Smooth muscle cell (in vitro differentiated cells): Measurements from ENCODE around the gene IFTAP. TPM values are rescaled to one million over a fixed set of nuclear protein-coding genes. Genes with fewer than 3 reads are reported as not detected.
A peak's percentile ranks its signal among the peaks of the same experiment; 100 is the strongest.

Source experiments
- DNase-seq: peaks from one replicate; lab custom pipeline; 2025; ENCODE audit not compliant: unreplicated experiment; lab: John Stamatoyannopoulos, UW
- H2AFZ ChIP-seq: fragments of 200-600 bp; sonication (generic); 2 replicates; pipeline ENCODE4 v1.6.0; 2016; ENCODE audit warnings: antibody characterized with exemption, low read depth, mild to moderate bottlenecking
- H3F3A ChIP-seq: fragments of 200-600 bp; sonication (generic); 2 replicates; pipeline ENCODE4 v1.6.0; 2017; ENCODE audit warnings: antibody characterized with exemption, low read depth
- H3K27ac ChIP-seq: fragments of 200-600 bp; sonication (generic); 2 replicates; pipeline ENCODE4 v1.5.1; 2016; ENCODE audit warnings: low read depth, mild to moderate bottlenecking
- H3K27me3 ChIP-seq: fragments of 200-600 bp; sonication (generic); 2 replicates; pipeline ENCODE4 v1.6.1; 2016; ENCODE audit warnings: low read depth, mild to moderate bottlenecking
- H3K36me3 ChIP-seq: fragments of 200-600 bp; sonication (generic); 2 replicates; pipeline ENCODE4 v1.5.1; 2016; ENCODE audit warnings: low read depth
- H3K4me1 ChIP-seq: fragments of 200-600 bp; sonication (generic); 2 replicates; pipeline ENCODE4 v1.5.1; 2016; ENCODE audit warnings: low read depth
- H3K4me2 ChIP-seq: fragments of 200-600 bp; sonication (generic); 2 replicates; pipeline ENCODE4 v1.6.0; 2016; ENCODE audit warnings: mild to moderate bottlenecking
- H3K4me3 ChIP-seq: fragments of 200-600 bp; sonication (generic); 2 replicates; pipeline ENCODE4 v1.5.1; 2016; ENCODE audit warnings: mild to moderate bottlenecking
- H3K79me2 ChIP-seq: fragments of 200-600 bp; sonication (generic); 2 replicates; pipeline ENCODE4 v1.6.0; 2016; ENCODE audit warnings: low read depth, mild to moderate bottlenecking
- H3K9ac ChIP-seq: fragments of 200-600 bp; sonication (generic); 2 replicates; pipeline ENCODE4 v1.6.0; 2016; ENCODE audit warnings: low read depth
- H3K9me3 ChIP-seq: fragments of 200-600 bp; sonication (generic); replicated peaks from 2 replicates; pipeline ENCODE4 v1.5.1; 2016; ENCODE audit warnings: low read depth
- H4K20me1 ChIP-seq: fragments of 200-600 bp; sonication (generic); 2 replicates; pipeline ENCODE4 v1.6.0; 2016; ENCODE audit warnings: low read depth
- WGBS: methylation state at CpG from one replicate; pipeline ENCODE4 v1.1.7; 2016; ENCODE audit warnings: low lambda C conversion rate; 5-methylcytosine and 5-hydroxymethylcytosine counted together
- polyA plus RNA-seq: library from polyadenylated mRNA; unstranded; fragments of >200 nt; fragmentation: Nextera tagmentation; extraction: Ambion mirVana; gene quantifications from 2 replicates; pipeline ENCODE4 v1.2.1, GENCODE V29; 2016
- total RNA-seq: library from RNA; depleted of rRNA; stranded (reverse); fragments of >200 nt; gene quantifications from 2 replicates; pipeline ENCODE4 v1.2.3, GENCODE V29; 2014
- TF ChIP-seq, protein P1 (sequence below): fragments of 200-600 bp; sonication (generic); IDR thresholded peaks from 2 replicates; pipeline ENCODE4 v1.5.1; 2017; ENCODE audit warnings: borderline replicate concordance, mild to moderate bottlenecking, antibody characterized with exemption; ENCODE audit not compliant: insufficient read depth, poor library complexity, severe bottlenecking

The IFTAP gene
- total and polyA plus RNA-seq, 2 experiments from 2014 or later, result 17.8 to 33.1 TPM

GRCh38 chr11:36577373-36577772 is 16.9 kb upstream of the IFTAP start:
- Histone ChIP-seq H2AFZ (peak overlapping the region; percentile 55), H3K9ac (peak overlapping the region; percentile 41), H3K27me3 (no peaks in the 10 kb centered on the region), H4K20me1 (no peaks in the 10 kb centered on the region), H3K4me1 (peaks cover 14% of the 10 kb centered on the region), H3K36me3 (no peaks in the 10 kb centered on the region), H3K79me2 (no peaks in the 10 kb centered on the region), H3F3A (peaks cover 9% of the 10 kb centered on the region), H3K27ac (peak overlapping the region; percentile 79), H3K4me2 (peak overlapping the region; percentile 70), H3K9me3 (peaks cover 3% of the 10 kb centered on the region), H3K4me3 (no peak overlapping the region)
- TF ChIP-seq, protein P1, sequence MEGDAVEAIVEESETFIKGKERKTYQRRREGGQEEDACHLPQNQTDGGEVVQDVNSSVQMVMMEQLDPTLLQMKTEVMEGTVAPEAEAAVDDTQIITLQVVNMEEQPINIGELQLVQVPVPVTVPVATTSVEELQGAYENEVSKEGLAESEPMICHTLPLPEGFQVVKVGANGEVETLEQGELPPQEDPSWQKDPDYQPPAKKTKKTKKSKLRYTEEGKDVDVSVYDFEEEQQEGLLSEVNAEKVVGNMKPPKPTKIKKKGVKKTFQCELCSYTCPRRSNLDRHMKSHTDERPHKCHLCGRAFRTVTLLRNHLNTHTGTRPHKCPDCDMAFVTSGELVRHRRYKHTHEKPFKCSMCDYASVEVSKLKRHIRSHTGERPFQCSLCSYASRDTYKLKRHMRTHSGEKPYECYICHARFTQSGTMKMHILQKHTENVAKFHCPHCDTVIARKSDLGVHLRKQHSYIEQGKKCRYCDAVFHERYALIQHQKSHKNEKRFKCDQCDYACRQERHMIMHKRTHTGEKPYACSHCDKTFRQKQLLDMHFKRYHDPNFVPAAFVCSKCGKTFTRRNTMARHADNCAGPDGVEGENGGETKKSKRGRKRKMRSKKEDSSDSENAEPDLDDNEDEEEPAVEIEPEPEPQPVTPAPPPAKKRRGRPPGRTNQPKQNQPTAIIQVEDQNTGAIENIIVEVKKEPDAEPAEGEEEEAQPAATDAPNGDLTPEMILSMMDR, result no peak
- no peak for DNase-seq
- WGBS, result 55% methylated on average over 2 of the region's 2 CpGs

DNA sequence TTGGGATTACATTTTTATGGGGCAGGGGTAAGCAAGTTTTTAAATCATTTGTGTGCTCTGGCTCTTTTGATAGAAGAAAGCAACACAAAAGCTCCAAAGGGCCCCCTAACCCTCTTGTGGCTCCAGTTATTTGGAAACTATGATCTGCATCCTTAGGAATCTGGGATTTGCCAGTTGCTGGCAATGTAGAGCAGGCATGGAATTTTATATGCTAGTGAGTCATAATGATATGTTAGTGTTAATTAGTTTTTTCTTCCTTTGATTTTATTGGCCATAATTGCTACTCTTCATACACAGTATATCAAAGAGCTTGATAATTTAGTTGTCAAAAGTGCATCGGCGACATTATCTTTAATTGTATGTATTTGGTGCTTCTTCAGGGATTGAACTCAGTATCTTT is 16.4 kb upstream of the IFTAP start:
- H3K36me3 ChIP-seq, result no peaks in the 10 kb centered on the region
- no peak overlapping the region for H3K4me3 ChIP-seq
- no peaks in the 10 kb centered on the region for H3K79me2 ChIP-seq
- DNase-seq, result no peak
- H3K27ac ChIP-seq, result peak overlapping the region; percentile 79
- TF ChIP-seq, protein P1, result no peak
- H3F3A ChIP-seq, result peaks cover 9% of the 10 kb centered on the region
- H3K4me2 ChIP-seq, result peak overlapping the region; percentile 70
- WGBS, result 65% methylated on average over 2 of the region's 2 CpGs
- H3K27me3 ChIP-seq, result no peaks in the 10 kb centered on the region
- peak overlapping the region; percentile 55 for H2AFZ ChIP-seq
- peaks cover 3% of the 10 kb centered on the region for H3K9me3 ChIP-seq
- H3K4me1 ChIP-seq, result peaks cover 14% of the 10 kb centered on the region
- no peaks in the 10 kb centered on the region for H4K20me1 ChIP-seq
- peak overlapping the region; percentile 41 for H3K9ac ChIP-seq

GRCh38 chr11:36578458-36578857 is 15.8 kb upstream of the IFTAP start:
- Histone ChIP-seq H3K4me1 (peaks cover 14% of the 10 kb centered on the region), H4K20me1 (no peaks in the 10 kb centered on the region), H3K9ac (no peak overlapping the region), H3K27me3 (no peaks in the 10 kb centered on the region), H3K79me2 (no peaks in the 10 kb centered on the region), H3K9me3 (peaks cover 3% of the 10 kb centered on the region), H3K4me2 (peak overlapping the region; percentile 70), H3K36me3 (no peaks in the 10 kb centered on the region), H3K4me3 (no peak overlapping the region), H3K27ac (peak overlapping the region; percentile 79), H2AFZ (no peak overlapping the region), H3F3A (peaks cover 9% of the 10 kb centered on the region)
- TF ChIP-seq, protein P1, result no peak
- 33% methylated on average over 1 of the region's 1 CpG for WGBS
- no peak for DNase-seq

DNA sequence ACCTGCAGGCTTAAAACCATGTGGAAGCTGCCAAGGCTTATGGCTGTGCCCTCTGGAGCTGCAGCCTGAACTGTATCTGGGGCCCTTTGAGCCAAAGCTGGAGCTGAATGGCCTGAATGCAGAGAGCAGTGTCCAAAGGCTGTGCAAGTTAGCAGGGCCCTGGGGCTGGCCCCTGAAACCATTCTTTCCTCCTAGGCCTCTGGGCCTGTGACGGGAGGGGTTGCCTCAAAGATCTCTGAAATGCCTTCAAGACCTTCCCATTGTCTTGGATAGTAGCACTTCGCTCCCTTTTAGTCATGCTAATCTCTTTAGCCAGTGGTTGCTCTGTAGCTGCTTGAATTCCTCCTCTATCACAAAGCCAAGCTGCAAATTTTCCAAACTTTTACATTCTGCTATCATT is 12.8 kb upstream of the IFTAP start:
- TF ChIP-seq, protein P1, result no peak
- peaks cover 14% of the 10 kb centered on the region for H3K4me1 ChIP-seq
- H3K4me3 ChIP-seq, result no peak overlapping the region

More for the DNA sequence above, 12.8 kb upstream of the IFTAP start:
- DNase-seq, result no peak
- no peaks in the 10 kb centered on the region for H3K36me3 ChIP-seq
- no peak overlapping the region for H3K4me2 ChIP-seq
- no peak overlapping the region for H3K9ac ChIP-seq
- no peaks in the 10 kb centered on the region for H4K20me1 ChIP-seq
- no peak overlapping the region for H2AFZ ChIP-seq
- H3F3A ChIP-seq, result peaks cover 9% of the 10 kb centered on the region
- H3K27me3 ChIP-seq, result peaks cover 14% of the 10 kb centered on the region
- no peaks in the 10 kb centered on the region for H3K79me2 ChIP-seq
- no peak overlapping the region for H3K27ac ChIP-seq
- 74% methylated on average over 2 of the region's 2 CpGs for WGBS
- H3K9me3 ChIP-seq, result peaks cover 3% of the 10 kb centered on the region
